Measurements from ENCODE around the gene FOXO6.

GRCh38 chr1:41368801-41369200 is 7.6 kb downstream of the FOXO6 start:
- TF ChIP-seq CTCF (IDR thresholded peaks at IDR 0.05) (no peak), POLR2A (IDR thresholded peaks at IDR 0.05) (no peak)
